ENCODE results near the gene SPIC. TPM values are rescaled to one million over a fixed set of nuclear protein-coding genes. Genes with fewer than 3 reads are reported as not detected.

SPIC gene
- total RNA-seq, 2 donors from 2014 or later: not detected

DNA sequence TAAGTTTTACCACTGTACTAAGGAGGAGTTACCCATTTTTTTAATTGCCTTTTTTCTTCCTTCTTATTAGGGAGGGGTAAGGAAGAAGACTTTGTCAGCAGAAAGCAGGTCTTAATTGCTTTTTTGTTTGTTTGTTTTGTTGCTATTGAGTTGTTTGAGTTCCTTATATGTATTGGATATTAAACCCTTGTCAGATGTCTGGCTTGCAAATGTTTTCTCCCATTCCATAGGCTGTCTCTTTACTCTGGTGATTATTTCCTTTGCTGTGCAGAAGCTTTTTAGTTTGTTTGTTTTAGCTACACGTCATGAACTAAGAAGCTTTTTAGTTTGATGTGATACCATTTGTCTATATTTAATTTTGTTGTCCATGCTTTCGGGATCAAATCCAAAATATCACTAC is 13.3 kb downstream of the SPIC start:
- Mint-ChIP-seq H3K36me3 (ENCODE audit: low read depth) (no peaks in the 10 kb centered on the region), H3K27me3 (peaks cover 14% of the 10 kb centered on the region)

GRCh38 chr12:101490286-101490920 is 15.3 kb downstream of the SPIC start:
- no peaks in the 10 kb centered on the region for H3K4me1 Mint-ChIP-seq
- ATAC-seq (replicated peaks): no peak
- H3K27ac Mint-ChIP-seq: no peak overlapping the region
- H3K4me3 Mint-ChIP-seq: no peak overlapping the region
- H3K36me3 Mint-ChIP-seq (ENCODE audit: low read depth): no peaks in the 10 kb centered on the region
- peaks cover 16% of the 10 kb centered on the region for H3K27me3 Mint-ChIP-seq
- H3K9me3 Mint-ChIP-seq: peaks cover 9% of the 10 kb centered on the region

More for the DNA sequence above, 13.3 kb downstream of the SPIC start:
- Mint-ChIP-seq H3K4me1 (no peaks in the 10 kb centered on the region), H3K9me3 (peaks cover 9% of the 10 kb centered on the region), H3K27ac (no peak overlapping the region), H3K4me3 (no peak overlapping the region)
- no peak for ATAC-seq (replicated peaks)

DNA sequence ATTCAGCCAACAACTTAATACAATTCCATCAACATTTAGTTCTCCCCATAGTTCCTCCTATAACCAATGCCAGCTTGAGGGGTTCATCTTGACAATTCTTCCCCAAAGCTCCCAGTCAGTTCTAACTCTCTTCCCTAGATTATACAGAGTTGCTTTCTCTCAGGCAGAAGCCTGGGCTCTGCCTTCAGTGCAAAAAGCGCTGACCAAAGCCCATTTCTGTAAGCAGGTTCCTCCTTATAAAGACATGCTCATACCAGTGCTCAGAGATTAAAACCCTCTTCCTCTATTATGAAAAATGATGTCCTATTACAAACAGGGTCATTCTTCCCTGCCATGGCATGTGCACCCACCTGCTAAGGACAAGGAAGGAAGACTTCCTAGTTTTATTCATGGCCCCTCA is 16.2 kb downstream of the SPIC start:
- H3K4me1 Mint-ChIP-seq: no peaks in the 10 kb centered on the region
- no peak overlapping the region for H3K4me3 Mint-ChIP-seq
- peaks cover 9% of the 10 kb centered on the region for H3K9me3 Mint-ChIP-seq
- no peak for ATAC-seq (replicated peaks)
- no peaks in the 10 kb centered on the region for H3K36me3 Mint-ChIP-seq (ENCODE audit: low read depth)
- no peak overlapping the region for H3K27ac Mint-ChIP-seq
- H3K27me3 Mint-ChIP-seq: peaks cover 16% of the 10 kb centered on the region

DNA sequence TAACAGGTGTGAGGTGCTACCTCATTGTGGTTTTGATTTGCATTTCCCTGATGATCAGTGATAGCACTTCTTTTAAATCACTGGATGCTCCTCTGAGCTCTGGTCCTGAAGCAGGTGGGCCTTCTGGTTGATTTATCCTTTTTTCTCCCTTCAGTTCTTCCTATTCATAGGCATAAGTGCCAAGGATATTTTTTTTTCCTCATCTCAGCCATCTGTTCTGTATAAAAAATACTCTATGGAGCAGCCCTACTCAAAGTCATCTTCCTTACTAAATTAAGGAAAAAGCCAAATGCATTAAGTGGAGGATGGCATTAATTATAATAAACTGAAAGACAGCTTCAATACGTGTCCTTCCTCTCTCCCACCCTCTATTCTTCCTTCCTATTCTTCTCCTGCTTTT is 18.4 kb downstream of the SPIC start:
- no peaks in the 10 kb centered on the region for H3K36me3 Mint-ChIP-seq (ENCODE audit: low read depth)
- peaks cover 9% of the 10 kb centered on the region for H3K9me3 Mint-ChIP-seq
- H3K4me1 Mint-ChIP-seq: no peaks in the 10 kb centered on the region
- H3K27me3 Mint-ChIP-seq: peaks cover 16% of the 10 kb centered on the region
- H3K4me3 Mint-ChIP-seq: no peak overlapping the region
- H3K27ac Mint-ChIP-seq: no peak overlapping the region
- no peak for ATAC-seq (replicated peaks)

- Mint-ChIP-seq H3K4me3 (no peak overlapping the region), H3K27me3 (peaks cover 6% of the 10 kb centered on the region), H3K36me3 (ENCODE audit: low read depth) (no peaks in the 10 kb centered on the region), H3K4me1 (no peaks in the 10 kb centered on the region), H3K27ac (no peak overlapping the region), H3K9me3 (no peaks in the 10 kb centered on the region)
- no peak for ATAC-seq (replicated peaks)
Observed at GRCh38 chr12:101498252-101498651, 23.1 kb downstream of the SPIC start.

- no peaks in the 10 kb centered on the region for H3K9me3 Mint-ChIP-seq
- peaks cover 9% of the 10 kb centered on the region for H3K27me3 Mint-ChIP-seq
- no peaks in the 10 kb centered on the region for H3K36me3 Mint-ChIP-seq (ENCODE audit: low read depth)
- no peak overlapping the region for H3K4me3 Mint-ChIP-seq
- ATAC-seq (replicated peaks): no peak
- H3K27ac Mint-ChIP-seq: no peak overlapping the region
- H3K4me1 Mint-ChIP-seq: no peaks in the 10 kb centered on the region
Observed at GRCh38 chr12:101501410-101501995, 26.4 kb downstream of the SPIC start.

DNA sequence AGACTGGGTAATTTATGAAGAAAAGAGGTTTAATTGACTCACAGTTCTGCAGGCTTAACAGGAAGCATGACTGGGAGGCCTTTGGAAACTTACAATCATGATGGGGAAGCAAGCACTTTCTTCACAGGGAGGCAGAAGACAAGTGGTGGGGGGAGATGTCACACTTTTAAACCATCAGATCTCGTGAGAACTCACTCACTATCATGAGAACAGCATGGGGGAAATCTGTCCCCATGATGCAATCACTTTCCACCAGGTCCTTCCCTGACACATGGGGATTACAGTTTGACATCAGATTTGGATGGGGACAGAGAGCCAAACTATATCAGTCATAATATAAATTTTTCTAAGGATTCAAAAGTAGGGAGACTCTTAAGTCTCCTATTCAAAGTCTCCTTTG is 46.0 kb downstream of the SPIC start:
- ATAC-seq (replicated peaks): no peak
- Mint-ChIP-seq H3K4me3 (no peak overlapping the region), H3K9me3 (no peaks in the 10 kb centered on the region), H3K27me3 (peaks cover 7% of the 10 kb centered on the region), H3K4me1 (no peaks in the 10 kb centered on the region), H3K27ac (no peak overlapping the region), H3K36me3 (ENCODE audit: low read depth) (no peaks in the 10 kb centered on the region)

DNA sequence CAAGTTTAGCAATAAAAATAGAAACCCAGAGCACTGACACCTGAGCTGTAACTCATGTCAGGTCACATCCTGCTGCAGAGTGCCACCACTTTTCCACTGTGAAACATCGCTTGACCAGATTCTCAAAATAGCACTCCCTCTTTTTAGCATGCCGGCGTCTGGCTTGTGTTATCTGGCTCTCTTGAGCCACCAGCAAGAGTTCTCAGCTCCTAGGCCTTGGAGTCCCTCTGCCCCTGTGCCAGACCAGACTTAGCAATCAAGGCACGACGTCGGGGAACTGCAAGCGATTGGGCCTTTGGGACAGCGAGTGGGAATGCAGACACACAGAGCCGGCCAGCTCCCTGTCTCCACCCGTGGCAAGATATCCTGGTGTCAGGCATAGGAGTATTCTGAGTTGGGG is 52.5 kb downstream of the SPIC start:
- H3K9me3 Mint-ChIP-seq: no peaks in the 10 kb centered on the region
- H3K27ac Mint-ChIP-seq: no peak overlapping the region
- no peaks in the 10 kb centered on the region for H3K36me3 Mint-ChIP-seq (ENCODE audit: low read depth)
- H3K4me1 Mint-ChIP-seq: no peaks in the 10 kb centered on the region
- ATAC-seq (replicated peaks): no peak
- peaks cover 14% of the 10 kb centered on the region for H3K27me3 Mint-ChIP-seq
- no peak overlapping the region for H3K4me3 Mint-ChIP-seq

DNA sequence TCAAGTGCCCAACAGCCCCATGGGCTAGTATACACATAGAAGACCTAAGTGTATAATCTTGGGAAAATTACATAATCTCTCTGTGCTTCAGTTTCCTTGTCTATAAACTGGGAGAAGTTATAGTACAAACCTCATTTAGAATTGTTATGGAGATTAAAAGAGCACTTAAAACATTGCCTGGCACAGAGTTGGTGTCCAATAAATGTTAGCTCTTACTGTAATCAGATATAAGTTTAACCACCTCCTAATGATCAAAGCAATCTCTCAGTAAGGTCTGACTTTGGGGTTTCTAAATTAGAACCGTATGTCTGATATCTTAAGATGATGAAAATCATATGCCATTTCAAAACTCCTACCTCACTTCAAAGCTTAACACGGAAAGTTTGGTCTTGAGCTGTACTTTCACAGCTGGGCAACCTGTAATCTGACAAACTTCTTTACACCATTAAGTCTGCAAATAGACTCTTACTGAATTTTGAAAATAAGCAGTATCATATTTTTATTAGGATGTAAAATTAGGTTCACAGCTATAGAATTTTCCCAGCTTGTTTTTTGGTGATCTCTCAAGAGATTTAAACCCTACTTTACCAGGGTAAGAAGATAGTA is 61.0 kb downstream of the SPIC start:
- Mint-ChIP-seq H3K9me3 (no peaks in the 10 kb centered on the region), H3K27ac (no peak overlapping the region), H3K4me3 (no peak overlapping the region), H3K4me1 (no peaks in the 10 kb centered on the region), H3K36me3 (ENCODE audit: low read depth) (no peaks in the 10 kb centered on the region), H3K27me3 (peaks cover 4% of the 10 kb centered on the region)
- ATAC-seq (replicated peaks): no peak

Other genes with a start within 250 kb of the SPIC start
- 10 to 100 TPM; 15.7 to 38.3 TPM for gene UTP20, start 195.2 kb upstream of the SPIC start, total RNA-seq
- 10 to 100 TPM; 40.3 to 46.4 TPM for gene ARL1, start 67.6 kb upstream of the SPIC start, total RNA-seq
- gene MYBPC1, start 119.6 kb downstream of the SPIC start, total RNA-seq: not detected
- 10 to 100 TPM in 1 of 2 donors, 1 to 10 TPM in 1; 3.4 to 16.0 TPM for gene CHPT1, start 222.3 kb downstream of the SPIC start, total RNA-seq